Measurements from ENCODE around the gene FABP1. TPM values are rescaled to one million over a fixed set of nuclear protein-coding genes. Genes with fewer than 3 reads are reported as not detected.

Gene FABP1
- total RNA-seq, 4 donors from 2014 or later = 598 to 2,513 (median 1,116) TPM

GRCh38 chr2:88160517-88160916 is 32.7 kb upstream of the FABP1 start:
- TF ChIP-seq CTCF (IDR thresholded peaks at IDR 0.05) (no peak), POLR2A (IDR thresholded peaks at IDR 0.05) (no peak)
- no peak overlapping the region for H3K27ac ChIP-seq
- H3K27me3 ChIP-seq = no peaks in the 10 kb centered on the region

GRCh38 chr2:88159955-88160415 is 32.1 kb upstream of the FABP1 start:
- DNase-seq = peak in 2 of 3 donors; percentile 63 to 83
- Histone ChIP-seq H3K4me3 (peak overlapping the region in 1 of 4 donors; percentile 10), H3K36me3 (no peaks in the 10 kb centered on the region), H3K27ac (no peak overlapping the region), H3K27me3 (no peaks in the 10 kb centered on the region), H3K9me3 (no peaks in the 10 kb centered on the region), H3K4me1 (no peaks in the 10 kb centered on the region)
- no peak for TF ChIP-seq POLR2A (IDR thresholded peaks at IDR 0.05)
- peak; percentile 73 to 97 (median 90) for TF ChIP-seq CTCF (IDR thresholded peaks at IDR 0.05)

More at GRCh38 chr2:88160517-88160916, 32.7 kb upstream of the FABP1 start:
- H3K4me3 ChIP-seq = no peak overlapping the region
- no peaks in the 10 kb centered on the region for H3K4me1 ChIP-seq
- no peaks in the 10 kb centered on the region for H3K36me3 ChIP-seq
- DNase-seq = no peak
- no peaks in the 10 kb centered on the region for H3K9me3 ChIP-seq

GRCh38 chr2:88159481-88159880 is 31.6 kb upstream of the FABP1 start:
- no peak overlapping the region for H3K27ac ChIP-seq

GRCh38 chr2:88148929-88149438 is 21.1 kb upstream of the FABP1 start:
- Histone ChIP-seq H3K36me3 (no peaks in the 10 kb centered on the region), H3K9me3 (peaks cover 0 to 5% (median 4%) of the 10 kb centered on the region in 4 donors), H3K27me3 (no peaks in the 10 kb centered on the region), H3K27ac (no peak overlapping the region), H3K4me1 (peaks cover 0 to 8% (median 0%) of the 10 kb centered on the region in 4 donors), H3K4me3 (no peak overlapping the region)
- DNase-seq = no peak
- no peak for TF ChIP-seq CTCF (IDR thresholded peaks at IDR 0.05)

More at GRCh38 chr2:88159481-88159880, 31.6 kb upstream of the FABP1 start:
- H3K4me1 ChIP-seq = no peaks in the 10 kb centered on the region
- no peaks in the 10 kb centered on the region for H3K9me3 ChIP-seq
- no peak for DNase-seq
- H3K36me3 ChIP-seq = no peaks in the 10 kb centered on the region
- TF ChIP-seq POLR2A (IDR thresholded peaks at IDR 0.05) = no peak
- no peak for TF ChIP-seq CTCF (IDR thresholded peaks at IDR 0.05)
- H3K27me3 ChIP-seq = no peaks in the 10 kb centered on the region
- peak overlapping the region in 1 of 4 donors; percentile 10 for H3K4me3 ChIP-seq

- Histone ChIP-seq H3K4me3 (no peak overlapping the region), H3K4me1 (peaks cover 0 to 11% (median 0%) of the 10 kb centered on the region in 4 donors), H3K27me3 (no peaks in the 10 kb centered on the region), H3K36me3 (no peaks in the 10 kb centered on the region), H3K27ac (peak overlapping the region in 1 of 4 donors; percentile 89), H3K9me3 (peaks cover 0 to 5% (median 0%) of the 10 kb centered on the region in 4 donors)
- no peak for DNase-seq
- TF ChIP-seq POLR2A (IDR thresholded peaks at IDR 0.05) = no peak
- no peak for TF ChIP-seq CTCF (IDR thresholded peaks at IDR 0.05)
These were observed 19.3 kb upstream of the FABP1 start for GRCh38 chr2:88147145-88147544.

Measured in Peyer's patch (tissue), 4 donors.